HepG2 (cell line): ENCODE data around the gene SLC1A6. TPM values are rescaled to one million over a fixed set of nuclear protein-coding genes. Genes with fewer than 3 reads are reported as not detected.

Source experiments
- ATAC-seq: fragments of 200-7000 bp; cut with Tn5 transposase; 3 replicates; pipeline ENCODE4 v1.9.1; 2020; ENCODE audit warnings: mild to moderate bottlenecking, moderate library complexity
- BruUV-seq: library from RNA; stranded (reverse); fragments of 400-500 nt; replicated peaks from 2 replicates; lab custom pipeline; 2021; lab: Mats Ljungman, UMichigan
- CTCF ChIA-PET: fragments of 300-600 bp; formaldehyde crosslinking; extraction: SDS; loops from one replicate; lab custom pipeline; 2021; ENCODE audit warnings: low total read pairs, inconsistent platforms, low intra/inter-chr PET ratio; lab: Yijun Ruan, JAX
- POLR2A ChIA-PET: fragments of 350-600 bp; sonication (Branson Sonifier 250); formaldehyde crosslinking; loops from one replicate; lab custom pipeline; 2020; ENCODE audit warnings: antibody characterized with exemption, inconsistent platforms; lab: Yijun Ruan, JAX
- DNase-seq: peaks from one replicate; pipeline ENCODE4 v3.0.0-alpha.2; 2015; ENCODE audit warnings: low spot score
- FAIRE-seq: peaks from 3 replicates; lab custom pipeline; 2011; peaks lifted over from hg19 to GRCh38; lab: Jason Lieb, UNC
- H2AFZ ChIP-seq: one replicate; pipeline ENCODE4 v1.6.1; 2011; ENCODE audit warnings: low read length, inconsistent platforms
- H3K27ac ChIP-seq: fragments of 300-600 bp; 3 replicates; pipeline ENCODE4 v1.8.0; 2011; ENCODE audit warnings: mixed run types, mild to moderate bottlenecking, mixed read lengths, low read length, inconsistent platforms; ENCODE audit not compliant: insufficient read depth; ENCODE audit errors: extremely low read length
- H3K27me3 ChIP-seq, 2 experiments: fragments of 200-600 bp in 1 of 2; 2 replicates in 1 of 2; 3 replicates in 1 of 2; pipeline versions ENCODE4 v1.6.0 to v1.8.0; 2011; ENCODE audit warnings: low read length in 2 of 2, mild to moderate bottlenecking in 2 of 2, moderate library complexity in 2 of 2, inconsistent platforms in 1 of 2; ENCODE audit not compliant: insufficient read depth in 2 of 2, control insufficient read depth in 1 of 2
- H3K36me3 ChIP-seq, 2 experiments: fragments of 200-600 bp in 1 of 2; replicated peaks in 1 of 2; 2 replicates in 1 of 2; 3 replicates in 1 of 2; pipeline versions ENCODE4 v1.5.1 to v1.8.0; 2011; ENCODE audit warnings: low read length in 2 of 2, inconsistent platforms in 1 of 2; ENCODE audit not compliant: insufficient read depth in 2 of 2, control insufficient read depth in 1 of 2
- H3K4me1 ChIP-seq: 2 replicates; pipeline ENCODE4 v1.5.1; 2012; ENCODE audit warnings: low read length, inconsistent platforms; ENCODE audit not compliant: insufficient read depth
- H3K4me2 ChIP-seq: 2 replicates; pipeline ENCODE4 v1.6.0; 2011; ENCODE audit warnings: low read depth, low read length, inconsistent platforms
- H3K4me3 ChIP-seq, 3 experiments: fragments of 200-600 bp in 1 of 3; sonication (generic), shearing (Covaris generic) in 1 of 3; replicated peaks in 1 of 3; 2 replicates each; pipeline ENCODE4 v1.5.1; 2011 to 2016; ENCODE audit warnings: low read length in 3 of 3, inconsistent platforms in 2 of 3, low read depth in 2 of 3, mild to moderate bottlenecking in 2 of 3, control low read depth in 1 of 3, mixed read lengths in 1 of 3; ENCODE audit not compliant: insufficient read depth in 1 of 3
- H3K79me2 ChIP-seq: one replicate; pipeline ENCODE4 v1.6.1; 2011; ENCODE audit warnings: low read length, inconsistent platforms; ENCODE audit not compliant: insufficient read depth
- H3K9ac ChIP-seq: 2 replicates; pipeline ENCODE4 v1.6.0; 2011; ENCODE audit warnings: mild to moderate bottlenecking, low read depth, low read length, inconsistent platforms; ENCODE audit not compliant: insufficient read depth
- H3K9me3 ChIP-seq: 2 replicates; pipeline ENCODE4 v1.5.1; 2012; ENCODE audit warnings: mild to moderate bottlenecking, low read length
- H4K20me1 ChIP-seq: 2 replicates; pipeline ENCODE4 v1.6.0; 2011; ENCODE audit warnings: inconsistent platforms, mild to moderate bottlenecking, low read length, moderate library complexity; ENCODE audit not compliant: insufficient read depth
- HNF4G ChIP-seq, 2 experiments: sonication (generic) in 1 of 2; formaldehyde crosslinking in 1 of 2; IDR thresholded peaks; 2 replicates each; pipeline versions ENCODE4 v1.4.0 to v1.6.1; 2011 to 2020; ENCODE audit warnings: borderline replicate concordance in 2 of 2, low read depth in 2 of 2, mild to moderate bottlenecking in 2 of 2, low read length in 1 of 2, missing genetic modification reagents in 1 of 2, moderate library complexity in 1 of 2
- HOXD1 ChIP-seq: sonication (generic); formaldehyde crosslinking; IDR thresholded peaks from 2 replicates; pipeline ENCODE4 v1.5.0; 2020; ENCODE audit warnings: missing genetic modification reagents
- ZMYM3 ChIP-seq: sonication (generic); formaldehyde crosslinking; IDR thresholded peaks from 2 replicates; pipeline ENCODE4 v1.5.1; 2020; ENCODE audit warnings: mild to moderate bottlenecking, missing genetic modification reagents
- ZNF343 ChIP-seq: sonication (generic); formaldehyde crosslinking; IDR thresholded peaks from 2 replicates; pipeline ENCODE4 v1.4.0; 2020; ENCODE audit warnings: mild to moderate bottlenecking, missing genetic modification reagents
- ZNF562 ChIP-seq: sonication (generic); formaldehyde crosslinking; IDR thresholded peaks from 2 replicates; pipeline ENCODE4 v1.8.0; 2022; ENCODE audit warnings: missing genetic modification reagents, borderline replicate concordance
- ZNF710 ChIP-seq: sonication (generic); formaldehyde crosslinking; IDR thresholded peaks from 2 replicates; pipeline ENCODE4 v1.5.0; 2020; ENCODE audit warnings: mild to moderate bottlenecking, missing genetic modification reagents, borderline replicate concordance
- ZNF737 ChIP-seq: sonication (generic); formaldehyde crosslinking; IDR thresholded peaks from 2 replicates; pipeline ENCODE4 v1.5.0; 2020; ENCODE audit warnings: missing genetic modification reagents, mild to moderate bottlenecking, borderline replicate concordance
- ZNF83 ChIP-seq: sonication (generic); formaldehyde crosslinking; IDR thresholded peaks from 2 replicates; pipeline ENCODE4 v1.4.0; 2020; ENCODE audit warnings: missing genetic modification reagents, mild to moderate bottlenecking, borderline replicate concordance
- WGBS: methylation state at CpG from one replicate; pipeline ENCODE4 v1.1.6; 2017; ENCODE audit warnings: low lambda C conversion rate; 5-methylcytosine and 5-hydroxymethylcytosine counted together
- in situ Hi-C: cut with HindIII; loops from 2 replicates; pipeline ENCODE4 v1.10.0; 2017; ENCODE audit warnings: low pct_unique_long_range_greater_than_20kb; ENCODE audit not compliant: extremely low pct_ligation_motif_present
- intact Hi-C: fragments of 100-400 bp; cut with micrococcal nuclease; formaldehyde crosslinking; loops from one replicate; pipeline ENCODE4 v1.10.0; 2022; ENCODE audit not compliant: unreplicated experiment
- polyA plus RNA-seq, 8 experiments: library from polyadenylated mRNA; depleted of rRNA in 3 of 8; stranded (reverse) in 7 of 8; unstranded in 1 of 8; fragments of >200 nt; fragmentation: Illumina TruSeq in 4 of 8; extraction: Trizol in 4 of 8; gene quantifications; 2 replicates each; pipeline versions ENCODE4 v1.2.1 to v1.2.3, GENCODE V29; 2011 to 2016; ENCODE audit warnings: low read depth in 4 of 8, missing spikeins in 1 of 8, mixed read lengths in 1 of 8; ENCODE audit not compliant: insufficient read depth in 1 of 8
- total RNA-seq, 5 experiments: library from RNA; depleted of rRNA; stranded (reverse); fragments of >200 nt; fragmentation: Illumina TruSeq; extraction: Trizol; gene quantifications; 2 replicates each; pipeline ENCODE4 v1.2.3, GENCODE V29; 2016; ENCODE audit warnings: low read depth in 1 of 5
- TF ChIP-seq, protein P1 (sequence below): sonication (generic); formaldehyde crosslinking; IDR thresholded peaks from 2 replicates; pipeline ENCODE4 v1.4.0; 2020; ENCODE audit warnings: mild to moderate bottlenecking, low read depth, missing genetic modification reagents

SLC1A6 gene
- total and polyA plus RNA-seq, 2 of the 13 experiments (the other 11 are each of a cell fraction or from before 2014, with no cell fraction given) = not detected

- FAIRE-seq (no peak), DNase-seq (no peak), ATAC-seq (no peak)
- no peaks in the 10 kb centered on the region for H4K20me1 ChIP-seq
- ChIA-PET CTCF (no interaction called here), POLR2A (no interaction called here)
- H3K9me3 ChIP-seq = no peaks in the 10 kb centered on the region
- no peak overlapping the region for H2AFZ ChIP-seq
- no peaks in the 10 kb centered on the region for H3K4me1 ChIP-seq
- H3K4me3 ChIP-seq = no peak overlapping the region
- H3K27me3 ChIP-seq = peaks cover 4 to 14% of the 10 kb centered on the region in 2 experiments; a peak in 3 of 5 replicates
- no peak overlapping the region for H3K9ac ChIP-seq
- WGBS = 32% methylated on average over 5 of the region's 5 CpGs
- intact Hi-C loops (no loop called here), in situ Hi-C loops (no loop called here)
- no TSS peak for BruUV-seq
- no peak for TF ChIP-seq ZNF562 (CRISPR knock-in tag)
- TF ChIP-seq, protein P1, sequence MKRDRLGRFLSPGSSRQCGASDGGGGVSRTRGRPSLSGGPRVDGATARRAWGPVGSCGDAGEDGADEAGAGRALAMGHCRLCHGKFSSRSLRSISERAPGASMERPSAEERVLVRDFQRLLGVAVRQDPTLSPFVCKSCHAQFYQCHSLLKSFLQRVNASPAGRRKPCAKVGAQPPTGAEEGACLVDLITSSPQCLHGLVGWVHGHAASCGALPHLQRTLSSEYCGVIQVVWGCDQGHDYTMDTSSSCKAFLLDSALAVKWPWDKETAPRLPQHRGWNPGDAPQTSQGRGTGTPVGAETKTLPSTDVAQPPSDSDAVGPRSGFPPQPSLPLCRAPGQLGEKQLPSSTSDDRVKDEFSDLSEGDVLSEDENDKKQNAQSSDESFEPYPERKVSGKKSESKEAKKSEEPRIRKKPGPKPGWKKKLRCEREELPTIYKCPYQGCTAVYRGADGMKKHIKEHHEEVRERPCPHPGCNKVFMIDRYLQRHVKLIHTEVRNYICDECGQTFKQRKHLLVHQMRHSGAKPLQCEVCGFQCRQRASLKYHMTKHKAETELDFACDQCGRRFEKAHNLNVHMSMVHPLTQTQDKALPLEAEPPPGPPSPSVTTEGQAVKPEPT (CRISPR knock-in tag) = no peak
- no peak overlapping the region for H3K4me2 ChIP-seq
- no peaks in the 10 kb centered on the region for H3K36me3 ChIP-seq
- H3K27ac ChIP-seq = no peak overlapping the region
- no peaks in the 10 kb centered on the region for H3K79me2 ChIP-seq
Measured at GRCh38 chr19:14985133-14985532, 5.5 kb upstream of the SLC1A6 start.

GRCh38 chr19:14978161-14978776, 1.4 kb downstream of the SLC1A6 start:
- ChIA-PET POLR2A (no interaction called here), CTCF (no interaction called here)
- no peaks in the 10 kb centered on the region for H3K36me3 ChIP-seq
- no peak overlapping the region for H3K27ac ChIP-seq
- no peak overlapping the region for H3K4me3 ChIP-seq
- no peak for DNase-seq
- no peak for ATAC-seq
- peaks cover 5 to 38% of the 10 kb centered on the region in 2 experiments; a peak in 3 of 5 replicates for H3K27me3 ChIP-seq
- 2% methylated on average over 6 of the region's 6 CpGs for WGBS
- no peak overlapping the region for H3K9ac ChIP-seq
- in situ Hi-C loops (no loop called here), intact Hi-C loops (no loop called here)
- no peak for FAIRE-seq
- no peaks in the 10 kb centered on the region for H3K9me3 ChIP-seq
- no peak overlapping the region for H3K4me2 ChIP-seq
- H3K79me2 ChIP-seq = no peaks in the 10 kb centered on the region
- no peaks in the 10 kb centered on the region for H3K4me1 ChIP-seq
- no TSS peak for BruUV-seq
- no peak overlapping the region for H2AFZ ChIP-seq
- H4K20me1 ChIP-seq = no peaks in the 10 kb centered on the region
- TF ChIP-seq HNF4G (IDR thresholded peaks at IDR 0.05; ENCODE audit: borderline replicate concordance, low read depth, low read length) (no peak), HNF4G (CRISPR knock-in tag; IDR thresholded peaks at IDR 0.05; ENCODE audit: borderline replicate concordance, low read depth) (no peak), ZNF343 (CRISPR knock-in tag) (no peak), ZNF83 (CRISPR knock-in tag) (no peak), HOXD1 (CRISPR knock-in tag) (no peak), ZMYM3 (CRISPR knock-in tag) (no peak), ZNF710 (no peak), ZNF737 (CRISPR knock-in tag) (no peak)
